ENCODE results near the gene RAB11A. TPM values are rescaled to one million over a fixed set of nuclear protein-coding genes. Genes with fewer than 3 reads are reported as not detected.

The RAB11A gene
- total and polyA plus RNA-seq, 7 donors, result 89.5 to 152 (median 115) TPM

- intact Hi-C loops (cut with DNase I), result loop anchor here in 1 of 2 donors (10.0 kb wide), 1 partner anchor 189 kb away; no protein-coding TSS in a partner anchor
- peak overlapping the region; percentile 23 for H3K27ac ChIP-seq
- peak; percentile 89 to 94 (median 92) for ATAC-seq
- H3K4me3 ChIP-seq, result no peak overlapping the region
- no peaks in the 10 kb centered on the region for H3K9me3 ChIP-seq
- H3K36me3 ChIP-seq (ENCODE audit: insufficient read depth in 1 of 2, low read depth in 1 of 2), result no peaks in the 10 kb centered on the region
- peak; percentile 61 for TF ChIP-seq CTCF (IDR thresholded peaks at IDR 0.05)
- DNase-seq, result peak in 1 of 2 donors; percentile 25
- H3K27me3 ChIP-seq (ENCODE audit: insufficient read depth in 3 of 3, low read length in 2 of 3), result no peaks in the 10 kb centered on the region
- 62 to 65% (median 65%) methylated on average over 7 of the region's 7 CpGs for WGBS, 3 donors
- peaks cover 4% of the 10 kb centered on the region for H3K4me1 ChIP-seq
Observed at GRCh38 chr15:65824031-65824743, 45.1 kb upstream of the RAB11A start.

- intact Hi-C loops (cut with DNase I), result loop anchor here in 1 of 2 donors (10.0 kb wide), 1 partner anchor 190 kb away; no protein-coding TSS in a partner anchor
- H3K36me3 ChIP-seq (ENCODE audit: insufficient read depth in 1 of 2, low read depth in 1 of 2), result no peaks in the 10 kb centered on the region
- H3K27ac ChIP-seq, result no peak overlapping the region
- ATAC-seq (peak; percentile 40 to 76 (median 60)), DNase-seq (peak; percentile 35 to 62)
- peaks cover 4% of the 10 kb centered on the region for H3K4me1 ChIP-seq
- H3K27me3 ChIP-seq (ENCODE audit: insufficient read depth in 3 of 3, low read length in 2 of 3), result no peaks in the 10 kb centered on the region
- H3K4me3 ChIP-seq, result no peak overlapping the region
- no peaks in the 10 kb centered on the region for H3K9me3 ChIP-seq
- 60 to 70% (median 60%) methylated on average over 5 of the region's 5 CpGs for WGBS, 3 donors
- TF ChIP-seq CTCF (IDR thresholded peaks at IDR 0.05), result no peak
Observed at GRCh38 chr15:65824941-65825544, 44.2 kb upstream of the RAB11A start.

- no peak overlapping the region for H3K27ac ChIP-seq
- H3K4me3 ChIP-seq, result no peak overlapping the region
- ATAC-seq, result no peak
- H3K9me3 ChIP-seq, result no peaks in the 10 kb centered on the region
- no peak for DNase-seq
- intact Hi-C loops (cut with DNase I), result loop anchor here in 1 of 2 donors (10.0 kb wide), 1 partner anchor 192 kb away; no protein-coding TSS in a partner anchor
- WGBS, 3 donors, result 78 to 87% (median 81%) methylated on average over 3 of the region's 3 CpGs
- TF ChIP-seq CTCF (IDR thresholded peaks at IDR 0.05), result no peak
- H3K27me3 ChIP-seq (ENCODE audit: insufficient read depth in 3 of 3, low read length in 2 of 3), result no peaks in the 10 kb centered on the region
- H3K36me3 ChIP-seq (ENCODE audit: insufficient read depth in 1 of 2, low read depth in 1 of 2), result no peaks in the 10 kb centered on the region
- H3K4me1 ChIP-seq, result peaks cover 15% of the 10 kb centered on the region
Observed at GRCh38 chr15:65827065-65827464, 42.2 kb upstream of the RAB11A start.

- intact Hi-C loops (cut with DNase I), result loop anchor here in 1 of 2 donors (2.0 to 10.0 kb wide), 2 partner anchors 36 to 194 kb away; partner anchors contain the start of gene DENND4A
- 92 to 97% (median 95%) methylated on average over 2 of the region's 2 CpGs for WGBS, 3 donors
- ATAC-seq, result no peak
Observed at GRCh38 chr15:65828585-65828984, 40.7 kb upstream of the RAB11A start.

More at GRCh38 chr15:65828585-65828984, 40.7 kb upstream of the RAB11A start:
- peaks cover 25% of the 10 kb centered on the region for H3K4me1 ChIP-seq
- no peak overlapping the region for H3K27ac ChIP-seq
- DNase-seq, result no peak
- H3K36me3 ChIP-seq (ENCODE audit: insufficient read depth in 1 of 2, low read depth in 1 of 2), result no peaks in the 10 kb centered on the region
- H3K4me3 ChIP-seq, result no peak overlapping the region
- no peaks in the 10 kb centered on the region for H3K27me3 ChIP-seq (ENCODE audit: insufficient read depth in 3 of 3, low read length in 2 of 3)
- TF ChIP-seq CTCF (IDR thresholded peaks at IDR 0.05), result no peak
- H3K9me3 ChIP-seq, result no peaks in the 10 kb centered on the region
